Endodermal cell (in vitro differentiated cells): Measurements from ENCODE around the gene MACROD2. TPM values are rescaled to one million over a fixed set of nuclear protein-coding genes. Genes with fewer than 3 reads are reported as not detected.

Experiments
- DNase-seq: peaks from one replicate; pipeline ENCODE4 v3.0.0-alpha.2; 2017
- H3K27ac ChIP-seq: 2 replicates; pipeline ENCODE4 v1.5.1; 2013; ENCODE audit warnings: mild to moderate bottlenecking, low read depth, low read length, moderate library complexity
- H3K27me3 ChIP-seq: 2 replicates; pipeline ENCODE4 v1.6.1; 2013; ENCODE audit warnings: mild to moderate bottlenecking, low read length, moderate library complexity; ENCODE audit not compliant: insufficient read depth, control insufficient read depth, poor library complexity, severe bottlenecking
- H3K36me3 ChIP-seq: 2 replicates; pipeline ENCODE4 v1.7.0; 2013; ENCODE audit warnings: mild to moderate bottlenecking, low read length, moderate library complexity; ENCODE audit not compliant: control insufficient read depth, insufficient read depth
- H3K4me1 ChIP-seq: one replicate; pipeline ENCODE4 v1.7.0; 2013; ENCODE audit warnings: low read length; ENCODE audit not compliant: control insufficient read depth, insufficient read depth
- H3K4me3 ChIP-seq: 2 replicates; pipeline ENCODE4 v1.5.1; 2013; ENCODE audit warnings: mild to moderate bottlenecking, low read length, moderate library complexity
- H3K9ac ChIP-seq: 2 replicates; pipeline ENCODE4 v1.6.1; 2013; ENCODE audit warnings: mild to moderate bottlenecking, low read length, moderate library complexity; ENCODE audit not compliant: poor library complexity, severe bottlenecking; ENCODE audit errors: extremely low read depth
- H3K9me3 ChIP-seq: 2 replicates; pipeline ENCODE4 v1.6.1; 2013; ENCODE audit warnings: mild to moderate bottlenecking, low read length, moderate library complexity; ENCODE audit not compliant: control insufficient read depth
- H3K27ac Mint-ChIP-seq: 2 replicates; pipeline ENCODE4 v1.8.0; 2020; ENCODE audit warnings: mixed read lengths
- H3K27me3 Mint-ChIP-seq: 2 replicates; pipeline ENCODE4 v1.8.0; 2021; ENCODE audit warnings: mild to moderate bottlenecking, mixed read lengths; ENCODE audit not compliant: insufficient read depth
- H3K36me3 Mint-ChIP-seq: 2 replicates; pipeline ENCODE4 v1.8.0; 2020; ENCODE audit warnings: low read depth, mixed read lengths
- H3K4me1 Mint-ChIP-seq: 2 replicates; pipeline ENCODE4 v1.8.0; 2020; ENCODE audit warnings: mixed read lengths
- H3K4me3 Mint-ChIP-seq: 2 replicates; pipeline ENCODE4 v1.8.0; 2020; ENCODE audit warnings: mild to moderate bottlenecking, moderate library complexity, mixed read lengths
- H3K9me3 Mint-ChIP-seq: 2 replicates; pipeline ENCODE4 v1.8.0; 2020; ENCODE audit warnings: mild to moderate bottlenecking, mixed read lengths
- CTCF ChIP-seq: fragments of 200-600 bp; sonication (generic); conservative IDR thresholded peaks from 2 replicates; pipeline ENCODE4 v1.5.0; 2021; ENCODE audit warnings: antibody characterized with exemption, mild to moderate bottlenecking
- WGBS, 2 experiments: methylation state at CpG; one replicate each; pipeline versions ENCODE4 v1.1.5 to v1.1.7; 2013; ENCODE audit warnings: missing lambda C conversion rate in 2 of 2, mixed read lengths in 1 of 2; ENCODE audit not compliant: insufficient coverage in 1 of 2, insufficient read length in 1 of 2; 5-methylcytosine and 5-hydroxymethylcytosine counted together
- total RNA-seq, 2 donors: library from RNA; stranded (reverse); fragmentation: NEBNext Ultra II Directional in 1 of 2; extraction: Animal tissue kit (Norgen Biotek cat#: 25700) in 1 of 2; gene quantifications; 2 replicates in 1 of 2; 3 replicates in 1 of 2; pipeline ENCODE4 v1.2.1, GENCODE V29; 2021

MACROD2 gene
- total RNA-seq, 2 donors from 2014 or later: 2.3 to 4.8 TPM

- Histone ChIP-seq H3K27ac (no peak overlapping the region), H3K9ac (no peak overlapping the region), H3K9me3 (no peaks in the 10 kb centered on the region), H3K36me3 (no peaks in the 10 kb centered on the region), H3K4me3 (no peak overlapping the region), H3K4me1 (peaks cover 3% of the 10 kb centered on the region), H3K27me3 (no peaks in the 10 kb centered on the region)
- Mint-ChIP-seq H3K36me3 (no peaks in the 10 kb centered on the region), H3K27ac (no peak overlapping the region), H3K9me3 (no peaks in the 10 kb centered on the region), H3K4me1 (peaks cover 4% of the 10 kb centered on the region), H3K4me3 (no peak overlapping the region), H3K27me3 (no peaks in the 10 kb centered on the region)
- TF ChIP-seq CTCF: no peak
- DNase-seq: no peak
- 63 to 82% methylated on average over 2 to 4 of the region's 4 CpGs for WGBS, 2 experiments
These were observed 1460.0 kb downstream of the MACROD2 start for GRCh38 chr20:15455279-15455678.

- H3K9me3 Mint-ChIP-seq: no peaks in the 10 kb centered on the region
- DNase-seq: no peak
- H3K9ac ChIP-seq: no peak overlapping the region
- no peaks in the 10 kb centered on the region for H3K4me1 Mint-ChIP-seq
- 98% methylated on average over 4 of the region's 4 CpGs; no CpG with 5 or more reads in 1 of the 2 experiments for WGBS, 2 experiments
- no peaks in the 10 kb centered on the region for H3K27me3 ChIP-seq
- no peak overlapping the region for H3K4me3 Mint-ChIP-seq
- no peaks in the 10 kb centered on the region for H3K9me3 ChIP-seq
- no peak for TF ChIP-seq CTCF
- H3K27ac Mint-ChIP-seq: no peak overlapping the region
- no peaks in the 10 kb centered on the region for H3K36me3 ChIP-seq
- no peak overlapping the region for H3K4me3 ChIP-seq
- no peak overlapping the region for H3K27ac ChIP-seq
- H3K36me3 Mint-ChIP-seq: no peaks in the 10 kb centered on the region
- H3K27me3 Mint-ChIP-seq: no peaks in the 10 kb centered on the region
- H3K4me1 ChIP-seq: peaks cover 3% of the 10 kb centered on the region
These were observed 1466.6 kb downstream of the MACROD2 start for GRCh38 chr20:15461938-15462337.

GRCh38 chr20:15475483-15475882 is 1480.2 kb downstream of the MACROD2 start:
- WGBS, 2 experiments: 82 to 88% methylated on average over 3 to 5 of the region's 5 CpGs
- H3K36me3 ChIP-seq: no peaks in the 10 kb centered on the region
- Mint-ChIP-seq H3K27ac (no peak overlapping the region), H3K36me3 (no peaks in the 10 kb centered on the region), H3K27me3 (no peaks in the 10 kb centered on the region), H3K9me3 (no peaks in the 10 kb centered on the region), H3K4me1 (peaks cover 9% of the 10 kb centered on the region), H3K4me3 (no peak overlapping the region)
- no peak for DNase-seq
- H3K9ac ChIP-seq: no peak overlapping the region
- H3K4me3 ChIP-seq: no peak overlapping the region
- no peak overlapping the region for H3K27ac ChIP-seq
- no peaks in the 10 kb centered on the region for H3K27me3 ChIP-seq
- no peaks in the 10 kb centered on the region for H3K4me1 ChIP-seq
- no peak for TF ChIP-seq CTCF
- H3K9me3 ChIP-seq: no peaks in the 10 kb centered on the region
